Left ventricle myocardium inferior (tissue), 1 donor: ENCODE measurements around the gene CCDC141. TPM values are rescaled to one million over a fixed set of nuclear protein-coding genes. Genes with fewer than 3 reads are reported as not detected.
"Not testable (repeated sequence)": the region's sequence is repeated elsewhere in the genome, so short reads cannot be mapped to it uniquely, and the experiment has no call there.

ENCODE experiments used
- DNase-seq: peaks from one replicate; pipeline ENCODE4 v3.0.0-alpha.2; 2020
- H3K27ac ChIP-seq: fragments of 200-600 bp; replicated peaks from 2 replicates; pipeline ENCODE4 v1.8.0; 2021
- H3K27me3 ChIP-seq: fragments of 200-600 bp; 2 replicates; pipeline ENCODE4 v1.8.0; 2021; ENCODE audit warnings: low read depth
- H3K36me3 ChIP-seq: fragments of 200-600 bp; 2 replicates; pipeline ENCODE4 v1.8.0; 2021
- H3K4me1 ChIP-seq: fragments of 200-600 bp; 2 replicates; pipeline ENCODE4 v1.8.0; 2021
- H3K4me3 ChIP-seq: fragments of 200-600 bp; 2 replicates; pipeline ENCODE4 v1.8.0; 2021; ENCODE audit warnings: mild to moderate bottlenecking, moderate library complexity
- H3K9me3 ChIP-seq: fragments of 200-600 bp; replicated peaks from 2 replicates; pipeline ENCODE4 v1.8.0; 2021
- intact Hi-C: fragments of 100-400 bp; cut with micrococcal nuclease; formaldehyde crosslinking; loops from one replicate; pipeline ENCODE4 v1.11.0; 2022
- total RNA-seq: library from RNA; stranded (reverse); fragmentation: NEBNext Ultra II Directional; extraction: Animal tissue kit (Norgen Biotek cat#: 25700); gene quantifications from one replicate; pipeline ENCODE4 v1.2.1, GENCODE V29; 2021
- TF ChIP-seq, protein P1 (sequence below): fragments of 200-600 bp; IDR thresholded peaks from 2 replicates; pipeline ENCODE4 v1.8.0; 2021; ENCODE audit warnings: antibody characterized with exemption, mild to moderate bottlenecking, borderline replicate concordance
- donor health status: DM: no; HTN: yes; CAD: no; lungs with severe emphysema.

The CCDC141 gene
- total RNA-seq, 1 donor from 2014 or later, result 208 TPM

DNA sequence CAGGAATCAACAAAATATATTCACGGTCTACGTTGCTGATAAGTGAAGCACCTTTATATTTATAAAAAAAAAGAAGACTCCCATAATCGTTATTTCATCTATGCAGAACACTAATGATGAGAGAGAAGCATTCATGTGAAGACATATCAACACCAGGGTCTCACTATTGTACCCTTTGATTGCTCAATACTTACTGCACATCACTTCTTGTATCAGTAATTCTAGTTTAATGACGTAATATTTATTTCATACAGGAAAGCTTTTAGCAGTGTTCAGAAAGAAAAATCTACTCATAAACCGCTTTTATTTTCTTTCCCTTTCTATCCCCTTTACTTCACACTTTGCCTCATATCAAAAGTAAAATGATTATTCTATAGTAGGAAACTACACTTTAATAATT, 30.7 kb downstream of the CCDC141 start:
- Histone ChIP-seq H3K4me3 (no peak overlapping the region), H3K27ac (no peak overlapping the region), H3K27me3 (no peaks in the 10 kb centered on the region), H3K36me3 (no peaks in the 10 kb centered on the region), H3K4me1 (peaks cover 29% of the 10 kb centered on the region), H3K9me3 (no peaks in the 10 kb centered on the region)
- TF ChIP-seq, protein P1, sequence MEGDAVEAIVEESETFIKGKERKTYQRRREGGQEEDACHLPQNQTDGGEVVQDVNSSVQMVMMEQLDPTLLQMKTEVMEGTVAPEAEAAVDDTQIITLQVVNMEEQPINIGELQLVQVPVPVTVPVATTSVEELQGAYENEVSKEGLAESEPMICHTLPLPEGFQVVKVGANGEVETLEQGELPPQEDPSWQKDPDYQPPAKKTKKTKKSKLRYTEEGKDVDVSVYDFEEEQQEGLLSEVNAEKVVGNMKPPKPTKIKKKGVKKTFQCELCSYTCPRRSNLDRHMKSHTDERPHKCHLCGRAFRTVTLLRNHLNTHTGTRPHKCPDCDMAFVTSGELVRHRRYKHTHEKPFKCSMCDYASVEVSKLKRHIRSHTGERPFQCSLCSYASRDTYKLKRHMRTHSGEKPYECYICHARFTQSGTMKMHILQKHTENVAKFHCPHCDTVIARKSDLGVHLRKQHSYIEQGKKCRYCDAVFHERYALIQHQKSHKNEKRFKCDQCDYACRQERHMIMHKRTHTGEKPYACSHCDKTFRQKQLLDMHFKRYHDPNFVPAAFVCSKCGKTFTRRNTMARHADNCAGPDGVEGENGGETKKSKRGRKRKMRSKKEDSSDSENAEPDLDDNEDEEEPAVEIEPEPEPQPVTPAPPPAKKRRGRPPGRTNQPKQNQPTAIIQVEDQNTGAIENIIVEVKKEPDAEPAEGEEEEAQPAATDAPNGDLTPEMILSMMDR, result no peak
- no peak for DNase-seq
- intact Hi-C loops, result no loop called here

DNA sequence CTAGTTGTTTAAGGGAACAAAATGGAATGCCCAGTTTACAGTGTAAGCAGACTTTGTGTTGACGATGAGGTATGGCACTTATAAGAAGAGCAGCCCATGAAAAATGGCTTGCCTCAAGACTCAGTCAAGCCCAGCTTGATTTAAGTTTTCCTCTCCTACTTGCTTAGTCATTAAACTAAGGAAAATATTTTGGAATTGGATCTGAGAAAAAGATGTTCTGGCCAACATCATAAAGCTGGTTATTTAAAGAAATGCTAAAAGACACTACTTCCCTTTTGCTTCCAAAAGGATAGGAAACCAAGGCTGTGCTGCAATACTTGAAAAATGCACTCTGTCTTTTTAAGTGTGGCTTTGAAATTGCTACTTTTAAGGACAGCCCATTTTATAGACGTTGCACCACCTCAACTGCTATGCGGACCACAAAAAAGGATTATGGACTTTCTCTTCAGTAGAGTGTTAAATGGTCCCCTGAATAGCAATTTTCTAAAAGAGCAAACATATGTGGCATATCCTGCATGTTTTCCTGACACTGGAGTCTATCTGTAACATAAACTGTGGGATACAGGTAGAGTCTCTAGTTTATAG, 32.1 kb downstream of the CCDC141 start:
- Histone ChIP-seq H3K36me3 (no peaks in the 10 kb centered on the region), H3K27me3 (no peaks in the 10 kb centered on the region), H3K4me3 (no peak overlapping the region), H3K9me3 (no peaks in the 10 kb centered on the region), H3K27ac (no peak overlapping the region), H3K4me1 (peaks cover 25% of the 10 kb centered on the region)
- intact Hi-C loops, result no loop called here
- DNase-seq, result no peak
- TF ChIP-seq, protein P1, result no peak

DNA sequence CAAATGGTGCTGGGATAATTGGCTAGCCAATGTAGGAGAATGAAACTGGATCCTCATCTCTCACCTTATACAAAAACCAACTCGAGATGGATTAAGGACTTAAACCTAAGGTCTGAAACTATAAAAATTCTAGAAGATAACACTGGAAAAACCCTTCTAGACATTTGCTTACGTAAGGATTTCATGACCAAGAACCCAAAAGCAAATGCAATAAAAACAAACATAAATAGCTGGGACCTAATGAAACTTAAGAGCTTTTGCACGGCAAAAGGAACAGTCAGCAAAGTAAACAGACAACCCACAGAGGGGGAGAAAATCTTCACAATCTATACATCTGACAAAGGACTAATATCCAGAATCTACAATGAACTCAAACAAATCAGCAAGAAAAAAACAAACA, 35.7 kb downstream of the CCDC141 start:
- H3K36me3 ChIP-seq, H3K27me3 ChIP-seq, H3K4me3 ChIP-seq, H3K4me1 ChIP-seq, DNase-seq, H3K9me3 ChIP-seq, H3K27ac ChIP-seq, intact Hi-C loops: not testable (repeated sequence)

DNA sequence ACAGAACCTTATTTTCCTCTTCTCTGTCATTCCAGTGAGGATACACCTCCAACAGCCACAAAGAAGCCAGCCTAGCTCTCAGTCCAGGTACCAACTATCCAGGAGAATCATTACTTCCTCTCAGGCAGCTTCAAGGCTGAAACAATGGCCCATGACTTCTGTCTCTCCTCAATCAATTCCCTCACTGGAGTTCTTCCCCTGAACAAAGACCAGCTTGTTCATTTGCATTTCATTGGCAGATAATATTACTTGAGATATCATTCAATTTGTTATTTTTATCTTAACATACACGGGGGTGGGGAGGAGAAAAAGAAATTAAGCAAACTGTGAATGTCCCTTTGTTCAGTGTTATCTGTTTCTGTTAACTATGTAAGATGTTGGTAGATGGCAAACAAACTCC, 44.0 kb downstream of the CCDC141 start:
- DNase-seq, result no peak
- no peak overlapping the region for H3K4me3 ChIP-seq
- no peaks in the 10 kb centered on the region for H3K36me3 ChIP-seq
- H3K4me1 ChIP-seq, result peaks cover 13% of the 10 kb centered on the region
- no peak overlapping the region for H3K27ac ChIP-seq
- TF ChIP-seq, protein P1, result no peak
- intact Hi-C loops, result no loop called here
- peaks cover 8% of the 10 kb centered on the region for H3K9me3 ChIP-seq
- H3K27me3 ChIP-seq, result no peaks in the 10 kb centered on the region

DNA sequence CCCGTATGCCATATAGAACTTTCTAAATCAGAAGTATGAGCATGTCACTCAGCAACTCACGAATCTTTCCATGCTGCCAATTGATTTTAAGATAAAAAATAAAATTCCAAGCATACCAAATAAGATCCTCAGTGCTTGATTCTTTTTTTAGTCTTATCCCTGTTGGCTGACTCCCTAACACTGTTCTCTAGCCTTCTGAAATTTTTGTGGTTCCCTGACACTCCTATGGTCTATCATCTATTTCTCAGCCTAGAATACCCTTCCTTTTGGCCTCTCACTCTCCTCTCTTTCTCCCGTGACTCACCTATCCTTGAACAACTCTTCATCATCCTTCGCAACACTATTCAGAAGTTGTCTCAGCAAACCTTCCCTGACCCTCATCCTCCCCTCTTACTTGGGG, 50.5 kb downstream of the CCDC141 start:
- no peaks in the 10 kb centered on the region for H3K27me3 ChIP-seq
- DNase-seq, result no peak
- peaks cover 10% of the 10 kb centered on the region for H3K4me1 ChIP-seq
- no peak overlapping the region for H3K27ac ChIP-seq
- TF ChIP-seq, protein P1, result no peak
- no peaks in the 10 kb centered on the region for H3K9me3 ChIP-seq
- intact Hi-C loops, result no loop called here
- H3K36me3 ChIP-seq, result no peaks in the 10 kb centered on the region
- no peak overlapping the region for H3K4me3 ChIP-seq

DNA sequence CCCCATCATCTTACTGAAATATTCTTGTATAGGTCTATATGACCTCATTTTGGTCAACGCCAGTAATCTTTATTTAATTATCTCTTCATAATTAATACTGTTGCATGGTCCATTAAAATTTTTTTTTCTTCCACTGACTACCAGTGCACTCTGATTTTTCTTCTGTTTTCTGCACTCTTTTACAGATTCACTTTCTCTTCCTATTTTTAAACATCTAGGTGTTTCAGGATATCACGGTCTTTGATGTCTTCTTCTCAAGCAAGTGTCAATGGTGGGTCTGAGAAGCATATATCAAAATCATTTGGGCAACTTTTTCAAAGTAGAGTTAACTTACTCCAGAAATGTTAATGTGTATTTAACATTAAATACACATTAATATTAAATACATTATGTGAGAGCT, 51.4 kb downstream of the CCDC141 start:
- no peak overlapping the region for H3K27ac ChIP-seq
- no peaks in the 10 kb centered on the region for H3K27me3 ChIP-seq
- intact Hi-C loops, result no loop called here
- no peaks in the 10 kb centered on the region for H3K36me3 ChIP-seq
- no peak overlapping the region for H3K4me3 ChIP-seq
- no peaks in the 10 kb centered on the region for H3K9me3 ChIP-seq
- peaks cover 10% of the 10 kb centered on the region for H3K4me1 ChIP-seq
- TF ChIP-seq, protein P1, result no peak
- DNase-seq, result no peak
